Lower lobe of right lung (tissue), 2 donors: Measurements from ENCODE around the gene TSPAN9. TPM values are rescaled to one million over a fixed set of nuclear protein-coding genes. Genes with fewer than 3 reads are reported as not detected.
A peak's percentile ranks its signal among the peaks of the same experiment; 100 is the strongest.

ENCODE experiments used
- ATAC-seq, 2 donors: fragments of 200-7000 bp; cut with Tn5 transposase; one replicate each; pipeline ENCODE4 v1.9.1; 2020 to 2022; ENCODE audit warnings: mild to moderate bottlenecking in 2 of 2, moderate library complexity in 2 of 2
- DNase-seq: peaks from one replicate; pipeline ENCODE4 v3.0.0-alpha.2; 2020
- H3K27ac ChIP-seq: fragments of 200-600 bp; one replicate; pipeline ENCODE4 v1.8.0; 2022
- H3K27me3 ChIP-seq: fragments of 200-600 bp; one replicate; pipeline ENCODE4 v1.8.0; 2022; ENCODE audit warnings: low read depth
- H3K36me3 ChIP-seq: fragments of 200-600 bp; one replicate; pipeline ENCODE4 v1.8.0; 2022; ENCODE audit warnings: mild to moderate bottlenecking
- H3K4me1 ChIP-seq: fragments of 200-600 bp; one replicate; pipeline ENCODE4 v1.8.0; 2022
- H3K4me3 ChIP-seq: fragments of 200-600 bp; one replicate; pipeline ENCODE4 v1.8.0; 2022; ENCODE audit warnings: mild to moderate bottlenecking
- H3K9me3 ChIP-seq: fragments of 200-600 bp; one replicate; pipeline ENCODE4 v1.8.0; 2022
- CTCF ChIP-seq: fragments of 200-600 bp; IDR thresholded peaks from one replicate; pipeline ENCODE4 v1.8.0; 2022; ENCODE audit warnings: antibody characterized with exemption, mild to moderate bottlenecking
- intact Hi-C: fragments of 100-400 bp; cut with DNase I; formaldehyde crosslinking; loops from one replicate; pipeline ENCODE4 v1.11.0; 2022
- total RNA-seq: library from RNA; stranded (reverse); fragmentation: NEBNext Ultra II Directional; extraction: Animal tissue kit (Norgen Biotek cat#: 25700); gene quantifications from one replicate; pipeline ENCODE4 v1.2.1, GENCODE V29; 2021
- donor health status: DM: no; HTN: yes; CAD: no; lungs with severe emphysema.

TSPAN9 gene
- total RNA-seq, 1 donor from 2014 or later, result 61.1 TPM

GRCh38 chr12:3033539-3033867 lies 43.7 kb upstream of the TSPAN9 start:
- DNase-seq (no peak), ATAC-seq (no peak)
- no peaks in the 10 kb centered on the region for H3K27me3 ChIP-seq
- TF ChIP-seq CTCF, result no peak
- peaks cover 11% of the 10 kb centered on the region for H3K4me1 ChIP-seq
- H3K4me3 ChIP-seq, result no peak overlapping the region
- H3K27ac ChIP-seq, result no peak overlapping the region
- intact Hi-C loops, result no loop called here
- H3K36me3 ChIP-seq, result peaks cover 36% of the 10 kb centered on the region
- no peaks in the 10 kb centered on the region for H3K9me3 ChIP-seq

DNA sequence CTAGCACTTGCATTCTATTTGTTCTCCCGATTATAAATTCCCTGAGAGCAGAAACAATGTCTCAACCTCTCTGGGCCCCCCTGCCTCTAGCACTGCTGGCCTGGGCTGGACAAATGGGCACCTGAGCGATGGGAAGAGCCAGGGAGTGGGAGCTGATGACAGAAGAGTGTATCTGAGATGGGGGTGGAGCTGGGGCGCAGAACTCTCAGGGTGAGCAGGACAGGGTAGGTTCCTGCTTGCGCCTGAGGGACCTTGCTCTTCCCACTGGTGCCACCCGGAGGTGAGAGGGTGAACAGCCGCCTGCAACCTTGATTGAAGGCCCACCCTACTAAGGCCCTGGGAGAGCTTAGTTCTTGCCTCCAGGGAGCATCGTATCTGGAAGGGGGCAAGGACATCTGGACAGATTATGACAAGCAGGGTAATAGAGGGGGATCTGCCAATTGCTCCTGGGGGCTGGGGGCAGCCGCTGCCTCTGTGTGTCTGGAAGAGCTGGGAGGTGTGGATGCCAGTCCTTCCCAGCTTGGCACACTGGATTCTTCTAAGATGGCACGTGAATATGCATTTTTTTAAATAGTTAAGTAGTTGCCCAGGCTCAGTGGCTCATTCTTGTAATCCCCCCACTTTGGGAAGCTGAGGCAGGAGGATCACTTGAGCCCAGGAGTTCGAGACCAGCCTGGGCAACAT lies 43.0 kb upstream of the TSPAN9 start:
- Histone ChIP-seq H3K36me3 (peaks cover 36% of the 10 kb centered on the region), H3K9me3 (no peaks in the 10 kb centered on the region), H3K27ac (no peak overlapping the region), H3K4me1 (peaks cover 11% of the 10 kb centered on the region), H3K4me3 (no peak overlapping the region), H3K27me3 (no peaks in the 10 kb centered on the region)
- peak; percentile 70 for TF ChIP-seq CTCF
- peak; percentile 64 to 80 for ATAC-seq
- intact Hi-C loops, result no loop called here
- DNase-seq, result no peak

DNA sequence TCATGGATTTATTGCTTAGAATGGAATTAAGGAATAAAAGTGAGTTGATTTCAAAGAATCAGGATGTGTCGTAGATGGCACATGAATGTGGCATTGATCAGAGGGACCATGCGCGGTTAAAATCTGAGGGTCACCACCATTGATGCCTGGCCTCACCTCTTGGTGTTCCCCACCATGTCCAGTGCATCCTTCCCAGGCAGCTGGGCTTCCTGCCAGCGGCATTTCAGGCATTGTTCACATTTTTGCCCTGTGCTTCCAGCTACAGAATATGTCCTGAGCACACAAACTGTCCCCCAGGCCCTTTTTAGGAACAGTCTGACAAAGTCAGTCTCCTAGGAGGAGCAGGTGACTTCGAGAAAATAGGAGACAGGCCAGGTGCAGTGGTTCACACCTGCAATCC lies 42.0 kb upstream of the TSPAN9 start:
- ATAC-seq (no peak), DNase-seq (no peak)
- H3K4me1 ChIP-seq, result peaks cover 11% of the 10 kb centered on the region
- no peak for TF ChIP-seq CTCF
- H3K27me3 ChIP-seq, result no peaks in the 10 kb centered on the region
- intact Hi-C loops, result no loop called here
- peaks cover 35% of the 10 kb centered on the region for H3K36me3 ChIP-seq
- no peak overlapping the region for H3K4me3 ChIP-seq
- no peaks in the 10 kb centered on the region for H3K9me3 ChIP-seq
- no peak overlapping the region for H3K27ac ChIP-seq

GRCh38 chr12:3035815-3036702 lies 41.1 kb upstream of the TSPAN9 start:
- intact Hi-C loops, result no loop called here
- H3K27me3 ChIP-seq, result no peaks in the 10 kb centered on the region

More at GRCh38 chr12:3035815-3036702, 41.1 kb upstream of the TSPAN9 start:
- H3K36me3 ChIP-seq, result peaks cover 41% of the 10 kb centered on the region
- DNase-seq, result no peak
- peaks cover 11% of the 10 kb centered on the region for H3K4me1 ChIP-seq
- H3K4me3 ChIP-seq, result no peak overlapping the region
- no peak for TF ChIP-seq CTCF
- no peaks in the 10 kb centered on the region for H3K9me3 ChIP-seq
- no peak overlapping the region for H3K27ac ChIP-seq
- ATAC-seq, result no peak
